Hepatocyte (in vitro differentiated cells): ENCODE measurements around the gene GRAMD1C.

ENCODE experiments used
- CTCF ChIP-seq: fragments of 200-600 bp; sonication (generic); IDR thresholded peaks from 2 replicates; pipeline ENCODE4 v1.5.1; 2016; ENCODE audit warnings: antibody characterized with exemption, mild to moderate bottlenecking; ENCODE audit not compliant: poor library complexity
- EZH2 ChIP-seq: fragments of 200-600 bp; sonication (generic); IDR thresholded peaks from 2 replicates; pipeline ENCODE4 v1.6.1; 2016; ENCODE audit warnings: antibody characterized with exemption, mild to moderate bottlenecking, borderline replicate concordance
- EZH2phosphoT487 ChIP-seq: fragments of 200-600 bp; sonication (generic); IDR thresholded peaks from one replicate; pipeline ENCODE4 v1.6.1; 2018; ENCODE audit warnings: antibody characterized with exemption, mild to moderate bottlenecking, low read depth, moderate library complexity; ENCODE audit not compliant: unreplicated experiment, severe bottlenecking

- no peak for TF ChIP-seq CTCF
- no peak for TF ChIP-seq EZH2phosphoT487
- no peak for TF ChIP-seq EZH2
These were observed 141.3 kb downstream of the GRAMD1C start for GRCh38 chr3:113979916-113980315.
